HEK293 (cell line): Measurements from ENCODE around the gene CLK2.

Experiments used
- CTCF ChIA-PET: fragments of 350-600 bp; formaldehyde crosslinking; extraction: SDS; loops from one replicate; lab custom pipeline; 2021; ENCODE audit warnings: antibody characterized with exemption; lab: Yijun Ruan, JAX
- POLR2A ChIA-PET: fragments of 300-600 bp; formaldehyde crosslinking; extraction: SDS; loops from one replicate; lab custom pipeline; 2020; ENCODE audit warnings: antibody characterized with exemption, inconsistent platforms; lab: Yijun Ruan, JAX
- H3K27ac ChIP-seq: fragments of 200-500 bp; sonication (Bioruptor generic); 2 replicates; pipeline ENCODE4 v1.5.1; 2014; ENCODE audit warnings: low read depth, low read length, control low read depth, inconsistent platforms; ENCODE audit errors: extremely low read depth
- H3K36me3 ChIP-seq, 2 experiments: fragments of 200-500 bp in 1 of 2; sonication (Bioruptor generic) in 1 of 2; 1 replicate in 1 of 2; 2 replicates in 1 of 2; pipeline ENCODE4 v1.5.1; 2014 to 2017; ENCODE audit warnings: inconsistent platforms in 2 of 2, low read length in 2 of 2; ENCODE audit not compliant: control insufficient read depth in 2 of 2, insufficient read depth in 1 of 2
- H3K4me1 ChIP-seq: fragments of 200-500 bp; sonication (Bioruptor generic); 2 replicates; pipeline ENCODE4 v1.5.1; 2014; ENCODE audit warnings: mild to moderate bottlenecking, low read length, inconsistent platforms; ENCODE audit not compliant: control insufficient read depth, insufficient read depth
- H3K4me3 ChIP-seq: 2 replicates; pipeline ENCODE4 v1.5.1; 2011; ENCODE audit warnings: low read depth, mild to moderate bottlenecking, control low read depth, low read length, moderate library complexity
- H3K9me3 ChIP-seq: fragments of 200-500 bp; sonication (Bioruptor generic); 2 replicates; pipeline ENCODE4 v1.5.1; 2014; ENCODE audit warnings: low read depth, low read length, inconsistent platforms; ENCODE audit not compliant: control insufficient read depth, insufficient read depth
- BCL11B ChIP-seq: fragments of 450-650 bp; formaldehyde crosslinking; IDR thresholded peaks from 2 replicates; pipeline ENCODE4 v1.5.1; 2016; ENCODE audit warnings: low read depth, missing biosample characterization, missing genetic modification characterization
- GFI1B ChIP-seq: fragments of 450-650 bp; formaldehyde crosslinking; IDR thresholded peaks from 2 replicates; pipeline ENCODE4 v1.5.1; 2016; ENCODE audit warnings: missing biosample characterization, missing genetic modification characterization
- HOXA7 ChIP-seq: sonication (generic); formaldehyde crosslinking; IDR thresholded peaks from 2 replicates; pipeline ENCODE4 v1.8.1; 2022; ENCODE audit warnings: missing genetic modification reagents, borderline replicate concordance
- KLF10 ChIP-seq: fragments of 450-650 bp; IDR thresholded peaks from 2 replicates; pipeline ENCODE4 v1.5.1; 2018; ENCODE audit warnings: missing biosample characterization, mild to moderate bottlenecking, missing genetic modification characterization
- MEIS1 ChIP-seq: sonication (generic); formaldehyde crosslinking; IDR thresholded peaks from 2 replicates; pipeline ENCODE4 v1.8.1; 2022; ENCODE audit warnings: missing genetic modification reagents, mild to moderate bottlenecking, borderline replicate concordance
- OSR2 ChIP-seq: fragments of 450-650 bp; formaldehyde crosslinking; IDR thresholded peaks from 2 replicates; pipeline ENCODE4 v1.5.1; 2016; ENCODE audit warnings: missing biosample characterization, missing genetic modification characterization
- OVOL3 ChIP-seq: fragments of 450-650 bp; formaldehyde crosslinking; IDR thresholded peaks from 2 replicates; pipeline ENCODE4 v1.5.1; 2016; ENCODE audit warnings: missing biosample characterization, missing genetic modification characterization
- RBAK ChIP-seq: fragments of 450-650 bp; formaldehyde crosslinking; IDR thresholded peaks from 2 replicates; pipeline ENCODE4 v1.5.1; 2016; ENCODE audit warnings: missing biosample characterization, missing genetic modification characterization
- TCF7L2 ChIP-seq: IDR thresholded peaks from 2 replicates; pipeline ENCODE4 v1.6.1; 2011; ENCODE audit warnings: low read depth, mild to moderate bottlenecking, inconsistent platforms, low read length, moderate library complexity, borderline replicate concordance
- YY1 ChIP-seq: fragments of 450-650 bp; formaldehyde crosslinking; IDR thresholded peaks from 2 replicates; pipeline ENCODE4 v1.5.1; 2018; ENCODE audit warnings: missing biosample characterization, missing genetic modification characterization
- ZIC2 ChIP-seq: fragments of 450-650 bp; formaldehyde crosslinking; IDR thresholded peaks from 2 replicates; pipeline ENCODE4 v1.5.1; 2016; ENCODE audit warnings: missing biosample characterization, missing genetic modification characterization
- ZNF16 ChIP-seq: fragments of 450-650 bp; formaldehyde crosslinking; IDR thresholded peaks from 2 replicates; pipeline ENCODE4 v1.5.1; 2016; ENCODE audit warnings: low read depth, missing biosample characterization, missing genetic modification characterization
- ZNF169 ChIP-seq: fragments of 450-650 bp; formaldehyde crosslinking; IDR thresholded peaks from 2 replicates; pipeline ENCODE4 v1.5.1; 2016; ENCODE audit warnings: missing biosample characterization, missing genetic modification characterization
- ZNF248 ChIP-seq: fragments of 450-650 bp; formaldehyde crosslinking; IDR thresholded peaks from 2 replicates; pipeline ENCODE4 v1.5.1; 2017; ENCODE audit warnings: missing biosample characterization, missing genetic modification characterization
- ZNF311 ChIP-seq: fragments of 450-650 bp; formaldehyde crosslinking; IDR thresholded peaks from 2 replicates; pipeline ENCODE4 v1.5.1; 2017; ENCODE audit warnings: missing biosample characterization, missing genetic modification characterization, borderline replicate concordance
- ZNF426 ChIP-seq: fragments of 450-650 bp; formaldehyde crosslinking; IDR thresholded peaks from 2 replicates; pipeline ENCODE4 v1.5.1; 2017; ENCODE audit warnings: missing biosample characterization, missing genetic modification characterization, mild to moderate bottlenecking, inconsistent platforms, moderate library complexity
- ZNF48 ChIP-seq: fragments of 450-650 bp; formaldehyde crosslinking; IDR thresholded peaks from 2 replicates; pipeline ENCODE4 v1.5.1; 2016; ENCODE audit warnings: missing biosample characterization, missing genetic modification characterization
- ZNF621 ChIP-seq: fragments of 450-650 bp; formaldehyde crosslinking; IDR thresholded peaks from 2 replicates; pipeline ENCODE4 v1.5.1; 2017; ENCODE audit warnings: missing biosample characterization, missing genetic modification characterization
- ZNF660 ChIP-seq: fragments of 450-650 bp; IDR thresholded peaks from 2 replicates; pipeline ENCODE4 v1.5.1; 2018; ENCODE audit warnings: missing biosample characterization, mild to moderate bottlenecking, missing genetic modification characterization
- ZNF701 ChIP-seq: fragments of 450-650 bp; formaldehyde crosslinking; IDR thresholded peaks from 2 replicates; pipeline ENCODE4 v1.5.1; 2016; ENCODE audit warnings: missing biosample characterization, missing genetic modification characterization
- ZNF747 ChIP-seq: fragments of 450-650 bp; formaldehyde crosslinking; IDR thresholded peaks from 2 replicates; pipeline ENCODE4 v1.5.1; 2016; ENCODE audit warnings: missing biosample characterization, missing genetic modification characterization
- TF ChIP-seq, protein P1 (sequence below): fragments of 450-650 bp; formaldehyde crosslinking; IDR thresholded peaks from 2 replicates; pipeline ENCODE4 v1.5.1; 2017; ENCODE audit warnings: missing biosample characterization, missing genetic modification characterization
- TF ChIP-seq, protein P2 (sequence below): fragments of 450-650 bp; formaldehyde crosslinking; IDR thresholded peaks from 2 replicates; pipeline ENCODE4 v1.5.0; 2017; ENCODE audit warnings: missing biosample characterization, missing genetic modification characterization, borderline replicate concordance
- TF ChIP-seq, protein P3 (sequence below): fragments of 450-650 bp; formaldehyde crosslinking; IDR thresholded peaks from 2 replicates; pipeline ENCODE4 v1.5.1; 2016; ENCODE audit warnings: missing biosample characterization, missing genetic modification characterization

The CLK2 gene

DNA sequence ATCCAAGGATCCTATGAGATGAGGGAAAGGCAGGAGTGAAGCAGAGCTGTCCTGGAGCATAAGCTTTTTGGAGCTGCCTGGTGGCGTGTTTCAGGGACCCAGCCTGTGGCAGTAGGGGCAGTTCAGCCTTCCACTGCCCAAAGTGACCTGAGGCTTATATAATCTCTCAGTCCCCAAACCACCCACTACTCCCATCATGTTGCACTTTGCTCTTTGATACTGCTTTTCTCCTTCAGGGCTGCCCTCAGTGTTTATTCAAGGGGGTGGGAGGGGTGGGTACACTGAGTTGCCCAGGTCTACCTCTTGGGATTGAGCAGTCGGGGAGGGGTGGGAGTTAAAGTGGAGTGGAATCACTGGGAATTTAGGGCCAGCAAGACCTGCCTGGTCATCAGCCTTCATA lies 13.2 kb upstream of the CLK2 start:
- POLR2A ChIA-PET, result interaction anchor here (0.6 kb wide), 1 partner anchor 11 kb away, joined by 10 read pairs; no protein-coding TSS in a partner anchor
- Histone ChIP-seq H3K9me3 (no peaks in the 10 kb centered on the region), H3K4me1 (no peaks in the 10 kb centered on the region), H3K27ac (no peak overlapping the region), H3K36me3 (peaks cover 0 to 19% of the 10 kb centered on the region in 2 experiments; a peak in 1 of 3 replicates), H3K4me3 (no peak overlapping the region)
- TF ChIP-seq ZIC2 (tag by site-specific recombination) (no peak), MEIS1 (CRISPR knock-in tag) (no peak), HOXA7 (CRISPR knock-in tag) (no peak), ZNF311 (tag by site-specific recombination) (no peak), OVOL3 (tag by site-specific recombination) (no peak), GFI1B (tag by site-specific recombination) (no peak), ZNF169 (tag by site-specific recombination) (no peak), ZNF48 (no peak), RBAK (no peak), OSR2 (tag by site-specific recombination) (no peak), ZNF248 (tag by site-specific recombination) (no peak), ZNF16 (tag by site-specific recombination) (no peak), ZNF621 (tag by site-specific recombination) (no peak), TCF7L2 (no peak), YY1 (tag by site-specific recombination) (no peak), ZNF426 (tag by site-specific recombination) (no peak), ZNF747 (tag by site-specific recombination) (no peak)
- TF ChIP-seq, protein P1, sequence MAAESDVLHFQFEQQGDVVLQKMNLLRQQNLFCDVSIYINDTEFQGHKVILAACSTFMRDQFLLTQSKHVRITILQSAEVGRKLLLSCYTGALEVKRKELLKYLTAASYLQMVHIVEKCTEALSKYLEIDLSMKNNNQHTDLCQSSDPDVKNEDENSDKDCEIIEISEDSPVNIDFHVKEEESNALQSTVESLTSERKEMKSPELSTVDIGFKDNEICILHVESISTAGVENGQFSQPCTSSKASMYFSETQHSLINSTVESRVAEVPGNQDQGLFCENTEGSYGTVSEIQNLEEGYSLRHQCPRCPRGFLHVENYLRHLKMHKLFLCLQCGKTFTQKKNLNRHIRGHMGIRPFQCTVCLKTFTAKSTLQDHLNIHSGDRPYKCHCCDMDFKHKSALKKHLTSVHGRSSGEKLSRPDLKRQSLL (tag by site-specific recombination), result no peak
- TF ChIP-seq, protein P2, sequence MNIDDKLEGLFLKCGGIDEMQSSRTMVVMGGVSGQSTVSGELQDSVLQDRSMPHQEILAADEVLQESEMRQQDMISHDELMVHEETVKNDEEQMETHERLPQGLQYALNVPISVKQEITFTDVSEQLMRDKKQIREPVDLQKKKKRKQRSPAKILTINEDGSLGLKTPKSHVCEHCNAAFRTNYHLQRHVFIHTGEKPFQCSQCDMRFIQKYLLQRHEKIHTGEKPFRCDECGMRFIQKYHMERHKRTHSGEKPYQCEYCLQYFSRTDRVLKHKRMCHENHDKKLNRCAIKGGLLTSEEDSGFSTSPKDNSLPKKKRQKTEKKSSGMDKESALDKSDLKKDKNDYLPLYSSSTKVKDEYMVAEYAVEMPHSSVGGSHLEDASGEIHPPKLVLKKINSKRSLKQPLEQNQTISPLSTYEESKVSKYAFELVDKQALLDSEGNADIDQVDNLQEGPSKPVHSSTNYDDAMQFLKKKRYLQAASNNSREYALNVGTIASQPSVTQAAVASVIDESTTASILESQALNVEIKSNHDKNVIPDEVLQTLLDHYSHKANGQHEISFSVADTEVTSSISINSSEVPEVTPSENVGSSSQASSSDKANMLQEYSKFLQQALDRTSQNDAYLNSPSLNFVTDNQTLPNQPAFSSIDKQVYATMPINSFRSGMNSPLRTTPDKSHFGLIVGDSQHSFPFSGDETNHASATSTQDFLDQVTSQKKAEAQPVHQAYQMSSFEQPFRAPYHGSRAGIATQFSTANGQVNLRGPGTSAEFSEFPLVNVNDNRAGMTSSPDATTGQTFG (tag by site-specific recombination), result no peak
- CTCF ChIA-PET, result interaction anchor here (0.8 kb wide), 1 partner anchor 21 kb away, joined by 3 read pairs; no protein-coding TSS in a partner anchor

- no peaks in the 10 kb centered on the region for H3K4me1 ChIP-seq
- no peak overlapping the region for H3K27ac ChIP-seq
- H3K4me3 ChIP-seq, result no peak overlapping the region
- H3K9me3 ChIP-seq, result no peaks in the 10 kb centered on the region
- no peak for TF ChIP-seq ZNF701 (tag by site-specific recombination)
- no peak for TF ChIP-seq ZNF660
- TF ChIP-seq KLF10 (tag by site-specific recombination), result no peak
- no peak for TF ChIP-seq BCL11B
- TF ChIP-seq, protein P3, sequence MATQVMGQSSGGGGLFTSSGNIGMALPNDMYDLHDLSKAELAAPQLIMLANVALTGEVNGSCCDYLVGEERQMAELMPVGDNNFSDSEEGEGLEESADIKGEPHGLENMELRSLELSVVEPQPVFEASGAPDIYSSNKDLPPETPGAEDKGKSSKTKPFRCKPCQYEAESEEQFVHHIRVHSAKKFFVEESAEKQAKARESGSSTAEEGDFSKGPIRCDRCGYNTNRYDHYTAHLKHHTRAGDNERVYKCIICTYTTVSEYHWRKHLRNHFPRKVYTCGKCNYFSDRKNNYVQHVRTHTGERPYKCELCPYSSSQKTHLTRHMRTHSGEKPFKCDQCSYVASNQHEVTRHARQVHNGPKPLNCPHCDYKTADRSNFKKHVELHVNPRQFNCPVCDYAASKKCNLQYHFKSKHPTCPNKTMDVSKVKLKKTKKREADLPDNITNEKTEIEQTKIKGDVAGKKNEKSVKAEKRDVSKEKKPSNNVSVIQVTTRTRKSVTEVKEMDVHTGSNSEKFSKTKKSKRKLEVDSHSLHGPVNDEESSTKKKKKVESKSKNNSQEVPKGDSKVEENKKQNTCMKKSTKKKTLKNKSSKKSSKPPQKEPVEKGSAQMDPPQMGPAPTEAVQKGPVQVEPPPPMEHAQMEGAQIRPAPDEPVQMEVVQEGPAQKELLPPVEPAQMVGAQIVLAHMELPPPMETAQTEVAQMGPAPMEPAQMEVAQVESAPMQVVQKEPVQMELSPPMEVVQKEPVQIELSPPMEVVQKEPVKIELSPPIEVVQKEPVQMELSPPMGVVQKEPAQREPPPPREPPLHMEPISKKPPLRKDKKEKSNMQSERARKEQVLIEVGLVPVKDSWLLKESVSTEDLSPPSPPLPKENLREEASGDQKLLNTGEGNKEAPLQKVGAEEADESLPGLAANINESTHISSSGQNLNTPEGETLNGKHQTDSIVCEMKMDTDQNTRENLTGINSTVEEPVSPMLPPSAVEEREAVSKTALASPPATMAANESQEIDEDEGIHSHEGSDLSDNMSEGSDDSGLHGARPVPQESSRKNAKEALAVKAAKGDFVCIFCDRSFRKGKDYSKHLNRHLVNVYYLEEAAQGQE (tag by site-specific recombination), result no peak
- ChIA-PET POLR2A (no interaction called here), CTCF (interaction anchor here (0.7 to 0.8 kb wide), 2 partner anchors 22 to 371 kb away, joined by 3 read pairs; no protein-coding TSS in a partner anchor)
- H3K36me3 ChIP-seq, result peaks cover 0 to 19% of the 10 kb centered on the region in 2 experiments; a peak in 1 of 3 replicates
Observed at GRCh38 chr1:155285631-155286044, 12.3 kb upstream of the CLK2 start.
